Measurements from ENCODE around the gene FARSB. TPM values are rescaled to one million over a fixed set of nuclear protein-coding genes. Genes with fewer than 3 reads are reported as not detected.
A peak's percentile ranks its signal among the peaks of the same experiment; 100 is the strongest.

Gene FARSB
- total RNA-seq, 1 experiment from 2014 or later: 31.0 TPM

DNA sequence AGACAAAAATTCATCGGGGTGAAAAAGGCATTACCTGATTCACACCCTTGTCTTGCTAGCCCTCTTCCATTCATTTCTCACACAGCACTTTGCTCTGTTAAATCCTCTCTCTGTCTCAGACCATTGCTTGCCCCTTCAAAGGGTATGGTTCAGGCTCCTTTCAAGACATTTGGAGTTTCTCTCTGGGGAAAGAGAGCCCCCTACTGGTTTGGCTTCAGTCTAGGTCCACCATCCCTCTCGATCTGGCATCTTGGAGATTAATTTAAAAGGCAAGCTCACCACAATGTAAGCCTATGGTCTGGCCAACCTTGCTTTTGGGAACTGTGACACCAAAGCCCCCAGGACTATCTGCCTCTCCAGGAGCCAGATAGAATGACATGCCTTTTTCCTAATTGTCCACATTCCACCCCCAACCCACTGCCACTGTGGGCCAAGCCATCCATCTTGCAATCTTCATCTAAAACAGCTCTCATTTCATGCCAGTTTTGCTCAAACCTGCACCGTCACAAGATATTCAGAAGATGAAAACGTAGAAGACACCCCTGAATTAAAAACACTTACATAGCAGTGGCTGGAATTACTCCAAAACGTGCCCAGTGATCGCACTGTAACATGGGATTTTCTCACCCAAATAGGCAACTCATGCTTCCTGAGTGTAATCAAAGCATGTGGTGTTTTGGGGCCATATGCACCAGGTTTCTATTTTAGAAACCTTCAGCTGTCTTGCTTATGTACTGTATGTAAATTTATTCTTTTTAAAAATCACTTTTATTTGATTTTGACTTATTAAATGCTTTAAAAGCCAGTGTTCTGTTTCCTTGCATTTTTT is 93.9 kb downstream of the FARSB start:
- no peaks in the 10 kb centered on the region for H3K9me3 Mint-ChIP-seq
- H3K4me3 Mint-ChIP-seq: no peak overlapping the region
- ATAC-seq (peak; percentile 93), DNase-seq (ENCODE audit: low spot score) (peak; percentile 56)
- ChIA-PET POLR2A (no interaction called here), CTCF (interaction anchor here (0.6 to 3.5 kb wide), 34 partner anchors 9 to 536 kb away, joined by 3 to 37 read pairs (median 4); partner anchors contain the start of gene SGPP2)
- H3K4me1 Mint-ChIP-seq: no peaks in the 10 kb centered on the region
- peaks cover 15% of the 10 kb centered on the region for H3K27me3 Mint-ChIP-seq (ENCODE audit: low read depth)
- TF ChIP-seq JUN (CRISPR knock-in tag; IDR thresholded peaks at IDR 0.05): no peak
- TF ChIP-seq, protein P1, sequence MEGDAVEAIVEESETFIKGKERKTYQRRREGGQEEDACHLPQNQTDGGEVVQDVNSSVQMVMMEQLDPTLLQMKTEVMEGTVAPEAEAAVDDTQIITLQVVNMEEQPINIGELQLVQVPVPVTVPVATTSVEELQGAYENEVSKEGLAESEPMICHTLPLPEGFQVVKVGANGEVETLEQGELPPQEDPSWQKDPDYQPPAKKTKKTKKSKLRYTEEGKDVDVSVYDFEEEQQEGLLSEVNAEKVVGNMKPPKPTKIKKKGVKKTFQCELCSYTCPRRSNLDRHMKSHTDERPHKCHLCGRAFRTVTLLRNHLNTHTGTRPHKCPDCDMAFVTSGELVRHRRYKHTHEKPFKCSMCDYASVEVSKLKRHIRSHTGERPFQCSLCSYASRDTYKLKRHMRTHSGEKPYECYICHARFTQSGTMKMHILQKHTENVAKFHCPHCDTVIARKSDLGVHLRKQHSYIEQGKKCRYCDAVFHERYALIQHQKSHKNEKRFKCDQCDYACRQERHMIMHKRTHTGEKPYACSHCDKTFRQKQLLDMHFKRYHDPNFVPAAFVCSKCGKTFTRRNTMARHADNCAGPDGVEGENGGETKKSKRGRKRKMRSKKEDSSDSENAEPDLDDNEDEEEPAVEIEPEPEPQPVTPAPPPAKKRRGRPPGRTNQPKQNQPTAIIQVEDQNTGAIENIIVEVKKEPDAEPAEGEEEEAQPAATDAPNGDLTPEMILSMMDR (IDR thresholded peaks at IDR 0.05): peak; percentile 76
- H3K36me3 Mint-ChIP-seq: no peaks in the 10 kb centered on the region
- H3K27ac Mint-ChIP-seq: no peak overlapping the region

DNA sequence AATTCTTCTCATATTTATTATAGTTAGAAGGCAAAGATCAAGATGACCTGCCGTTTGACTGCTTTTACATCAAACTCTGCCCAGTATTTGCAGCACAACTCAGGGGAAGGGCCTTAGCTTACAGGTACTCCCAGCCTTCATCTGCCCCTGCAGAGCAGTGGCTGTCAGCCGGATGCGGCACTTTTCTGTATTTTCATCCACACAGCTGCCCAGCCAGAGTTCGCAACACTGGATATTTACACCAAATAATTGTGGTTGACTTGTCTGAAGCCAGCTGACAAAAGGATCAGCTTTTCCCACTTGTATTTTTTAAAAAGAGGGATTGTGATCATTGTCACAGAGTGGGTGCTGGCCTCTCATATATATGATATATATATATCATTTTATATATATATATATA is 94.7 kb downstream of the FARSB start:
- no peak for DNase-seq (ENCODE audit: low spot score)
- CTCF ChIA-PET: interaction anchor here (0.6 to 3.5 kb wide), 10 partner anchors 12 to 536 kb away, joined by 3 to 37 read pairs (median 6); no protein-coding TSS in a partner anchor
- Mint-ChIP-seq H3K9me3 (no peaks in the 10 kb centered on the region), H3K4me1 (no peaks in the 10 kb centered on the region), H3K4me3 (no peak overlapping the region), H3K36me3 (no peaks in the 10 kb centered on the region), H3K27ac (no peak overlapping the region), H3K27me3 (ENCODE audit: low read depth) (peaks cover 16% of the 10 kb centered on the region)
- TF ChIP-seq, protein P2, sequence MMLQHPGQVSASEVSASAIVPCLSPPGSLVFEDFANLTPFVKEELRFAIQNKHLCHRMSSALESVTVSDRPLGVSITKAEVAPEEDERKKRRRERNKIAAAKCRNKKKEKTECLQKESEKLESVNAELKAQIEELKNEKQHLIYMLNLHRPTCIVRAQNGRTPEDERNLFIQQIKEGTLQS (CRISPR knock-in tag; conservative IDR thresholded peaks at IDR 0.05): no peak
- POLR2A ChIA-PET: interaction anchor here (0.6 kb wide), 1 partner anchor 1277 kb away, joined by 5 read pairs; no protein-coding TSS in a partner anchor
- ATAC-seq: no peak

DNA sequence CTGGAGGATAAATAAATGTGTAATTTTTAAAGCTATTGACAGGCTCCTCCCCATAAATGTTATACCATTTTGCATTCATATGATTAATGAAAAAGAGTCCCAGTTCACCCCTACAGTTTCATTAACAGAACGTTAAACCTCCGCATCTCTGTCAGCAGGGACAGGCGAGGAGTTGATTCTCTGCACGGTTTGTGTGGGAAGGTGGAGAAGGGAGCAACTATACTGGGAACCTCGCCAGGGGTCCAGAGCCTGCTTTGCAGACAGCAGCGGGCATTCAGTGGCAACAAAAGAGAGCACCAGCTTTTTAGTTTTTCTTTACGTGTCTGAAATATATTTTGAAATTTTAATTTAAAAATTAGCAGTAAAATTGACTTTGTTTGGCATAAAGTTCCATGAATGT is 101.4 kb downstream of the FARSB start:
- Mint-ChIP-seq H3K36me3 (no peaks in the 10 kb centered on the region), H3K27me3 (ENCODE audit: low read depth) (peaks cover 20% of the 10 kb centered on the region), H3K4me3 (no peak overlapping the region), H3K27ac (no peak overlapping the region), H3K4me1 (0 out of 2 replicates have a peak, but pooled peaks cover 3% of the 10 kb centered on the region), H3K9me3 (peaks cover 5% of the 10 kb centered on the region; the same call in 1 of the 2 replicates)
- ATAC-seq: peak; percentile 39; the same call in 1 of the 2 replicates
- ChIA-PET POLR2A (no interaction called here), CTCF (no interaction called here)
- no peak for DNase-seq (ENCODE audit: low spot score)
- TF ChIP-seq CREB1 (CRISPR knock-in tag; IDR thresholded peaks at IDR 0.05): no peak
- TF ChIP-seq SMAD4 (CRISPR knock-in tag; IDR thresholded peaks at IDR 0.05): no peak
- TF ChIP-seq, protein P3, sequence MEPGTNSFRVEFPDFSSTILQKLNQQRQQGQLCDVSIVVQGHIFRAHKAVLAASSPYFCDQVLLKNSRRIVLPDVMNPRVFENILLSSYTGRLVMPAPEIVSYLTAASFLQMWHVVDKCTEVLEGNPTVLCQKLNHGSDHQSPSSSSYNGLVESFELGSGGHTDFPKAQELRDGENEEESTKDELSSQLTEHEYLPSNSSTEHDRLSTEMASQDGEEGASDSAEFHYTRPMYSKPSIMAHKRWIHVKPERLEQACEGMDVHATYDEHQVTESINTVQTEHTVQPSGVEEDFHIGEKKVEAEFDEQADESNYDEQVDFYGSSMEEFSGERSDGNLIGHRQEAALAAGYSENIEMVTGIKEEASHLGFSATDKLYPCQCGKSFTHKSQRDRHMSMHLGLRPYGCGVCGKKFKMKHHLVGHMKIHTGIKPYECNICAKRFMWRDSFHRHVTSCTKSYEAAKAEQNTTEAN (CRISPR knock-in tag; IDR thresholded peaks at IDR 0.05): no peak
- no peak for TF ChIP-seq ZNF423 (CRISPR knock-in tag; IDR thresholded peaks at IDR 0.05)
- no peak for TF ChIP-seq NR1H2 (CRISPR knock-in tag; IDR thresholded peaks at IDR 0.05)
- TF ChIP-seq ZNF138 (CRISPR knock-in tag; conservative IDR thresholded peaks at IDR 0.05): no peak
- no peak for TF ChIP-seq TEAD1 (CRISPR knock-in tag; IDR thresholded peaks at IDR 0.05)
- no peak for TF ChIP-seq KAT7 (CRISPR knock-in tag; IDR thresholded peaks at IDR 0.05; ENCODE audit: borderline replicate concordance)
- TF ChIP-seq, protein P4, sequence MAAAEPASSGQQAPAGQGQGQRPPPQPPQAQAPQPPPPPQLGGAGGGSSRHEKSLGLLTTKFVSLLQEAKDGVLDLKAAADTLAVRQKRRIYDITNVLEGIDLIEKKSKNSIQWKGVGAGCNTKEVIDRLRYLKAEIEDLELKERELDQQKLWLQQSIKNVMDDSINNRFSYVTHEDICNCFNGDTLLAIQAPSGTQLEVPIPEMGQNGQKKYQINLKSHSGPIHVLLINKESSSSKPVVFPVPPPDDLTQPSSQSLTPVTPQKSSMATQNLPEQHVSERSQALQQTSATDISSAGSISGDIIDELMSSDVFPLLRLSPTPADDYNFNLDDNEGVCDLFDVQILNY (CRISPR knock-in tag; IDR thresholded peaks at IDR 0.05): no peak

DNA sequence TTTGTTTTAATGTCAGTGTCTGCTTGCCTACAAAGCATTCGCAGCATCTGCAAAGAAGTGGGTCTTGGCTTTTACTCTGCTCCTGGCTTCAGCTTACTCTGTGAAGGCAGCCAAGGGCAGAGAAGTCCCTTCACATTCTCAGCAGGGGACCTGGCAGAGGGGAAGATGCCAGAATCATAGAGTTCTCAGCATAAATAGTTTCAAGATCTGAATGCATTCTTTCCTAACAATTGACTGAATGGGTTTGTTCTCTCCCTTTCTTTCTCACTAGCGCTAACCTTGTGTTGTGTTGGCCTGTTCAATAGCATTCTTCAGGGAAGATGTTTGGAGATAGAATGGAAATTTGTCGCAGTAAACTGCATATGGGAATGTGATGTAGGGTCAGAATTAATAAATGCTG is 106.9 kb downstream of the FARSB start:
- Mint-ChIP-seq H3K27ac (no peak overlapping the region), H3K4me1 (peaks cover 25% of the 10 kb centered on the region), H3K4me3 (no peak overlapping the region), H3K9me3 (peaks cover 5% of the 10 kb centered on the region; the same call in 1 of the 2 replicates), H3K27me3 (ENCODE audit: low read depth) (peaks cover 4% of the 10 kb centered on the region; the same call in 1 of the 2 replicates), H3K36me3 (no peaks in the 10 kb centered on the region)
- DNase-seq (ENCODE audit: low spot score) (peak; percentile 43), ATAC-seq (peak; percentile 92)
- ChIA-PET POLR2A (interaction anchor here (0.6 kb wide), 1 partner anchor 25 kb away, joined by 3 read pairs; no protein-coding TSS in a partner anchor), CTCF (interaction anchor here (1.1 to 1.7 kb wide), 2 partner anchors 13 to 511 kb away, joined by 4 to 9 read pairs; no protein-coding TSS in a partner anchor)
- TF ChIP-seq, protein P4 (CRISPR knock-in tag; IDR thresholded peaks at IDR 0.05): no peak
- no peak for TF ChIP-seq NR1H2 (CRISPR knock-in tag; IDR thresholded peaks at IDR 0.05)
- TF ChIP-seq, protein P5, sequence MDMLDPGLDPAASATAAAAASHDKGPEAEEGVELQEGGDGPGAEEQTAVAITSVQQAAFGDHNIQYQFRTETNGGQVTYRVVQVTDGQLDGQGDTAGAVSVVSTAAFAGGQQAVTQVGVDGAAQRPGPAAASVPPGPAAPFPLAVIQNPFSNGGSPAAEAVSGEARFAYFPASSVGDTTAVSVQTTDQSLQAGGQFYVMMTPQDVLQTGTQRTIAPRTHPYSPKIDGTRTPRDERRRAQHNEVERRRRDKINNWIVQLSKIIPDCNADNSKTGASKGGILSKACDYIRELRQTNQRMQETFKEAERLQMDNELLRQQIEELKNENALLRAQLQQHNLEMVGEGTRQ (CRISPR knock-in tag; IDR thresholded peaks at IDR 0.05): no peak
- no peak for TF ChIP-seq IRF2 (CRISPR knock-in tag; IDR thresholded peaks at IDR 0.05; ENCODE audit: borderline replicate concordance, low read depth)
- TF ChIP-seq, protein P6, sequence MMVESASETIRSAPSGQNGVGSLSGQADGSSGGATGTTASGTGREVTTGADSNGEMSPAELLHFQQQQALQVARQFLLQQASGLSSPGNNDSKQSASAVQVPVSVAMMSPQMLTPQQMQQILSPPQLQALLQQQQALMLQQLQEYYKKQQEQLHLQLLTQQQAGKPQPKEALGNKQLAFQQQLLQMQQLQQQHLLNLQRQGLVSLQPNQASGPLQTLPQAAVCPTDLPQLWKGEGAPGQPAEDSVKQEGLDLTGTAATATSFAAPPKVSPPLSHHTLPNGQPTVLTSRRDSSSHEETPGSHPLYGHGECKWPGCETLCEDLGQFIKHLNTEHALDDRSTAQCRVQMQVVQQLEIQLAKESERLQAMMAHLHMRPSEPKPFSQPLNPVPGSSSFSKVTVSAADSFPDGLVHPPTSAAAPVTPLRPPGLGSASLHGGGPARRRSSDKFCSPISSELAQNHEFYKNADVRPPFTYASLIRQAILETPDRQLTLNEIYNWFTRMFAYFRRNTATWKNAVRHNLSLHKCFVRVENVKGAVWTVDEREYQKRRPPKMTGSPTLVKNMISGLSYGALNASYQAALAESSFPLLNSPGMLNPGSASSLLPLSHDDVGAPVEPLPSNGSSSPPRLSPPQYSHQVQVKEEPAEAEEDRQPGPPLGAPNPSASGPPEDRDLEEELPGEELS (CRISPR knock-in tag; IDR thresholded peaks at IDR 0.05): no peak
- TF ChIP-seq NFATC4 (CRISPR knock-in tag; IDR thresholded peaks at IDR 0.05): no peak
- no peak for TF ChIP-seq MXD4 (CRISPR knock-in tag; IDR thresholded peaks at IDR 0.05; ENCODE audit: borderline replicate concordance)
- no peak for TF ChIP-seq NFYB (CRISPR knock-in tag; conservative IDR thresholded peaks at IDR 0.05; ENCODE audit: low read depth)
- no peak for TF ChIP-seq ZNF263 (CRISPR knock-in tag; IDR thresholded peaks at IDR 0.05; ENCODE audit: low read depth)
